Measurements from ENCODE around the gene MICAL1. TPM values are rescaled to one million over a fixed set of nuclear protein-coding genes. Genes with fewer than 3 reads are reported as not detected.

Gene MICAL1
- total and polyA plus RNA-seq, 10 of the 15 experiments (the other 5 are each of a cell fraction or from before 2014, with no cell fraction given), result 0.32 to 71.6 (median 45.3) TPM

GRCh38 chr6:109472132-109472995 lies 16.8 kb upstream of the MICAL1 start (continued):
- TF ChIP-seq E4F1 (IDR thresholded peaks at IDR 0.05; ENCODE audit: borderline replicate concordance, partially characterized antibody) (no peak), PAX5 (IDR thresholded peaks at IDR 0.05; ENCODE audit: borderline replicate concordance, low read depth, low read length) (no peak), NR2C1 (IDR thresholded peaks at IDR 0.05) (no peak), STAT3 (IDR thresholded peaks at IDR 0.05; ENCODE audit: low read depth, low read length) (no peak), LARP7 (IDR thresholded peaks at IDR 0.05) (no peak), CTCF (IDR thresholded peaks at IDR 0.05 in 2 of 3, conservative IDR thresholded peaks at IDR 0.05 in 1 of 3; ENCODE audit: control insufficient read depth in 2 of 3, extremely low read depth in 1 of 3, insufficient read depth in 1 of 3, low read depth in 3 of 3, low read length in 3 of 3) (peak; percentile 17 to 25 (median 19); a peak in 4 of 6 replicates), TBL1XR1 (IDR thresholded peaks at IDR 0.05; ENCODE audit: low read depth, low read length) (no peak), KDM1A (IDR thresholded peaks at IDR 0.05; ENCODE audit: borderline replicate concordance) (no peak), SMAD1 (IDR thresholded peaks at IDR 0.05; ENCODE audit: low read depth, partially characterized antibody) (no peak), ZNF217 (IDR thresholded peaks at IDR 0.05) (no peak), SMAD5 (IDR thresholded peaks at IDR 0.05; ENCODE audit: low read depth) (no peak), JUND (IDR thresholded peaks at IDR 0.05; ENCODE audit: low read depth, low read length) (no peak), SMC3 (IDR thresholded peaks at IDR 0.05; ENCODE audit: borderline replicate concordance, low read length) (no peak), NR2F1 (conservative IDR thresholded peaks at IDR 0.05) (no peak), BACH1 (IDR thresholded peaks at IDR 0.05; ENCODE audit: borderline replicate concordance) (no peak), POU2F2 (IDR thresholded peaks at IDR 0.05; ENCODE audit: borderline replicate concordance, low read depth, low read length) (no peak), TAF1 (IDR thresholded peaks at IDR 0.05; ENCODE audit: borderline replicate concordance, low read depth, low read length) (no peak), STAT1 (conservative IDR thresholded peaks at IDR 0.05) (no peak), NBN (IDR thresholded peaks at IDR 0.05) (0 out of 2 replicates have a peak, but pooled peaks have one; percentile 20), ATF2 (IDR thresholded peaks at IDR 0.05; ENCODE audit: low read length) (no peak), IKZF2 (IDR thresholded peaks at IDR 0.05) (peak in 1 of 2 experiments; percentile 49; a peak in 2 of 4 replicates), ZSCAN29 (IDR thresholded peaks at IDR 0.05) (no peak), ATF7 (IDR thresholded peaks at IDR 0.05; ENCODE audit: low read depth) (no peak)

Data from GM12878 (cell line).